GM21737 (cell line): ENCODE data around the gene FCHO1.
"Not testable (repeated sequence)": the region's sequence is repeated elsewhere in the genome, so short reads cannot be mapped to it uniquely, and the experiment has no call there.

ENCODE experiments used
- ATAC-seq: cut with Tn5 transposase; IDR thresholded peaks from one replicate; pipeline ENCODE4 v1.9.1; 2021; ENCODE audit warnings: mild to moderate bottlenecking, moderate library complexity; ENCODE audit not compliant: unreplicated experiment

Gene FCHO1

GRCh38 chr19:17758515-17758914 lies 7.2 kb downstream of the FCHO1 start:
- ATAC-seq, result no peak

- ATAC-seq, result no peak
Measured at GRCh38 chr19:17761148-17761547, 9.9 kb downstream of the FCHO1 start.

- ATAC-seq, result no peak
Measured at GRCh38 chr19:17762505-17763229, 11.4 kb downstream of the FCHO1 start.

GRCh38 chr19:17764348-17764747 lies 13.1 kb downstream of the FCHO1 start:
- ATAC-seq, result no peak

- no peak for ATAC-seq
Measured at GRCh38 chr19:17765069-17765618, 13.9 kb downstream of the FCHO1 start.

- ATAC-seq, result no peak
Measured at GRCh38 chr19:17766543-17767131, 15.4 kb downstream of the FCHO1 start.

GRCh38 chr19:17767559-17767958 lies 16.3 kb downstream of the FCHO1 start:
- ATAC-seq, result no peak

GRCh38 chr19:17770613-17771012 lies 19.3 kb downstream of the FCHO1 start:
- no peak for ATAC-seq

GRCh38 chr19:17772172-17772571 lies 20.9 kb downstream of the FCHO1 start:
- no peak for ATAC-seq

GRCh38 chr19:17775245-17775927 lies 24.1 kb downstream of the FCHO1 start:
- no peak for ATAC-seq

- ATAC-seq, result peak; percentile 67
Measured at GRCh38 chr19:17775991-17776803, 24.9 kb downstream of the FCHO1 start.

- not testable (repeated sequence) for ATAC-seq
Measured at GRCh38 chr19:17777840-17778239, 26.6 kb downstream of the FCHO1 start.

- ATAC-seq, result no peak
Measured at GRCh38 chr19:17778251-17778967, 27.1 kb downstream of the FCHO1 start.

- no peak for ATAC-seq
Measured at GRCh38 chr19:17778968-17779929, 28.0 kb downstream of the FCHO1 start.

GRCh38 chr19:17780781-17781180 lies 29.5 kb downstream of the FCHO1 start:
- ATAC-seq, result no peak

- ATAC-seq, result not testable (repeated sequence)
Measured at GRCh38 chr19:17783721-17784120, 32.4 kb downstream of the FCHO1 start.

- ATAC-seq, result no peak
Measured at GRCh38 chr19:17784201-17785008, 33.1 kb downstream of the FCHO1 start.

GRCh38 chr19:17787274-17787913 lies 36.1 kb downstream of the FCHO1 start:
- ATAC-seq, result no peak
